ENCODE data around the gene SEC24B.

- TF ChIP-seq SIN3A (IDR thresholded peaks at IDR 0.05; ENCODE audit: borderline replicate concordance, insufficient read depth, low read length) (no peak), TAF1 (IDR thresholded peaks at IDR 0.05; ENCODE audit: borderline replicate concordance, insufficient read depth, low read length) (no peak)
Measured at GRCh38 chr4:109398928-109399327, 34.7 kb upstream of the SEC24B start.

Data from PFSK-1 (cell line).